NCI-H82 treated with DMSO at 0.1 percent for 48 hours (cell line): ENCODE measurements around the gene STPG2.

Experiments
- DNase-seq: peaks from one replicate; lab custom pipeline; 2025; ENCODE audit not compliant: unreplicated experiment; lab: John Stamatoyannopoulos, UW

The STPG2 gene

DNA sequence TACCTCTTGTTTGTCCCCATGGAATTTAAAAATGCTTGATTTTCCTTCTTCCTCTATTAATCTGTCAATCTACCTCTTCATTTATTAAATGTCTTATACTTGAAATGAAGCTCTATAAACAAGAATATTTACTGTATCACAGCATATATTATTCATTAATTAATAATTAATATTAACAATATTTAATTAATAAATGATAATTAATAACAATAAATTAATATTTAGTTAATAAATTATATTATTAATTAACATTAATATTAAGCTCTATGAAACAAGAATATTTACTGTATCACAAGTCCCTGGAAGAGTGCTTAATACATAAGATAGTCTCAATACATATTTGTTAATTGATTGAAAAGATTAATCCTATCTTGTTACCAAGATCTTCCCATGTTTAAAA is 306.6 kb downstream of the STPG2 start:
- no peak for DNase-seq

DNA sequence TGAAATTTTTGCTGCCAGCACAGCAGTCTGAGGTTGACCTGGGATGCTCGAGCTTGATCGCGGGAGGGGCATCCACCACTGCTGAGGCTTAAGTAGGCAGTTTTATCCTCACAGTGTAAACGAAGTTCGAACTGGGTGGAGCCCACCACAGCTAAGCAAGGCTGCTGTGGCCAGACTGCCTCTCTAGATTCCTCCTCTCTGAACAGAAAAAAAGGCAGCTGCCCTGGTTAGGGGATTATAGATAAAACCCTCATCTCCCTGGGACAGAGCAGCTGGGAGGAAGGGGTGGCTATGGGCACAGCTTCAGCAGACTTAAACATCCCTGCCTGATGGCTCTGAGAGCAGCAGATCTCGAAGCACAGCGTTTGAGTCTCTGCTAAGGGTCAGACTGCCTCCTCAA is 314.6 kb downstream of the STPG2 start:
- peak; percentile 22 for DNase-seq

DNA sequence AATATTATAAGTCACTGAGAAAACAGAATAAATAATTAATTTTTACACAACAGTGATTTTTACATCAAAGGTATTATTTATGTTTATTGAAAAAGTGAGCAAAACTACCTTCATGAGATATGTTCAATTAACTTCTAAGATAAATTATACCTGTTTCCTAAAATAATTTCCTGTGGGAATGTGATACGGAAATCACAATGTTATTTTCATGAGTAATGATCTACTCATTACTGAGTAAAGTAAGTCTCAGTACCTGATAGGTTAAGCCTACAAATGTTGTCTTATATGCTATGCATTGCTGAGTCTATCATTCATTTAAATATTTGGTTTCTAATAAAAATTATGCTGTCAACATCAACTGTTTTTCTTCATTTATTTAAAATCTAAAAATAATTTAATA is 324.0 kb downstream of the STPG2 start:
- no peak for DNase-seq

GRCh38 chr4:97812768-97813167 is 330.5 kb downstream of the STPG2 start:
- DNase-seq, result no peak

GRCh38 chr4:97786306-97786920 is 356.9 kb downstream of the STPG2 start:
- no peak for DNase-seq

DNA sequence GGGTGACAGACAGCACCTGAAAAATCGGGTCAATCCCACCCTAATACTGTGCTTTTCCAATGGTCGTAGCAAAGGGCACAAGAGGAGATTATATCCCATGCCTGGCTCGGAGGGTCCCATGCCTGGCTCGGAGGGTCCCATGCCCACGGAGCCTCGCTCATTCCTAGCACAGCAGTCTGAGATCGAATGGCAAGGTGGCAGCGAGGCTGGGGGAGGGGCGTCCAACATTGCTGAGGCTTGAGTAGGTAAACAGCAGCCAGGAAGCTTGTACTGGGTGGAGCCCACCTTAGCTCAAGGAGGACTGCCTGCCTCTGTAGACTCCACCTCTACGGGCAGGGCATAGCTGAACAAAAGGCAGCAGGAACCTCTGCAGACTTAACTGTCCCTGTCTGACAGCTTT is 365.1 kb downstream of the STPG2 start:
- no peak for DNase-seq

- no peak for DNase-seq
Measured at GRCh38 chr4:97774347-97774989, 368.8 kb downstream of the STPG2 start.

- no peak for DNase-seq
Measured at GRCh38 chr4:97770222-97770621, 373.1 kb downstream of the STPG2 start.

GRCh38 chr4:97762115-97762512 is 381.2 kb downstream of the STPG2 start:
- DNase-seq, result no peak

DNA sequence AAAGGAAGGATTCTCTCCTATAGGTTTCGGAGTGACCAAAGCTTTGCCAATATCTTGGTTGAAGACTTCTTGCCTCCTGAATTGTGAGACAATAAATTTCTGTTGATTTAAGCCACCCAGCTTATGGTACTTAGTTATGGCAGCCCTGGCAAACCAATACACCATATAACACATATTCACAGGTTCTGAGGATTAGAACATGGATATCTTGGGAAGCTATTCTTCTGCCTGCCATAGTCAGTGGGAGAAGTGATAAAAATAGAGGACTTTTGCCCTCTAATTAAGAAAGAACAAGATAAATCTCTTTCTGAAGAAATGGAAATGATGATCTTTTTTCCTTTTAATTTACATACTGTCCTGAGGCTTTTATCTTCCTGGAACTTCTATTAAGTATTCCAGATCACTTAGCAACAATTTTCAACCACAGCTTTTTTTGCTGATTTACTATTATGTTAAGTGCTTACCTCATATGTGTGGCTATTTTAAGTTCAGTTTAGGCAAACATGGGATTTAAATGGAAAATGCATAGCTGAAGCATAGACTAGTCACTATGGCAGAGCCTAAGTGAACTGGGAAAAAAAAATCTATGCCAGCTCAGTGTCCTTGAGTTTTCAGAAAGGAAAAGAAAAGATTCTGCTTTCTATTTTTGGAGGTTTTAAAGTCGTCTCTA is 381.7 kb downstream of the STPG2 start:
- DNase-seq, result no peak

GRCh38 chr4:97759785-97760184 is 383.5 kb downstream of the STPG2 start:
- no peak for DNase-seq

DNA sequence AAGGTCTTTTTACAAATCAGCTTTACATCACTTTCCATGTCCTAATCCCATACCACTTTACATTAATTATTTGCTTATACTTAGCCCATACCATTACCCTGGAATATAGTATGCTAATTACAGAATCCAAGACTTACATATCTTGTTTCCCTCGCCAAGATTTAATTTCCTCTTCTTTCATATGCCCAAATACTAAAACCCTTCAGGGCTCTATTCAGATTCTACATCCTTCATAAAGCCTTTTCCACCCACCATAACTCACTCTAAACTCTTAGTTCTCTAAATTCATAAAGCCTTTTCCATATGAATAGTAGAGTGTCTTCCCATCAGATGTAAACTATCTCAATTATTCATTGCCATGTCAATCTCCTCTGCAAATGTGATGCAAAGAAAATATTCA is 390.7 kb downstream of the STPG2 start:
- no peak for DNase-seq

- DNase-seq, result no peak
Measured at GRCh38 chr4:97747945-97748344, 395.3 kb downstream of the STPG2 start.

DNA sequence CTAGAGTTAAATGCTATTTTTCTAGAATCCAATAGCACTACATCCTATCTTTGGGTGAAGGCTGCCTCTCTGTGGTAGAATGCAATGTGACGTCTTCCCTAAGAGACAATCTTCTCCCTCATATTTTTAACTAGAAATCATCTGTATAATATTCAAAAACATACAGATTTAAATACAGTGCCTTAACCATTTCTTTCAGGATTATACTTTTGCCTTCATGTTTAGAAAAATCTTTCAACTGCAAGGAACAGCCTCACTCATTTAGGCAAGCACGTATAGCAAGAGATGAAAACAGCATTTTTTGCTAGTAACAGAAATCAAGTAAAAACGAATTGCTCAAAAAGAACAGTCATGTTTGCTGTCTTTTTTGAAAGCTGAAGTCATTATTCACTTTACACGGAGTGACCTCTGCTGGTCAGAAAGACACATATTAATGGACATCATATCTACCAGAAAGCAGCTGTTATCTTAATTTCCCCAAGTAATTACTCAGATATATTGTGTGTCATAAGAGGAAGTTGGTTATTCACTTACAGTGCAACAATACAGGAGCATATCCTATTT is 422.3 kb downstream of the STPG2 start:
- DNase-seq, result no peak

DNA sequence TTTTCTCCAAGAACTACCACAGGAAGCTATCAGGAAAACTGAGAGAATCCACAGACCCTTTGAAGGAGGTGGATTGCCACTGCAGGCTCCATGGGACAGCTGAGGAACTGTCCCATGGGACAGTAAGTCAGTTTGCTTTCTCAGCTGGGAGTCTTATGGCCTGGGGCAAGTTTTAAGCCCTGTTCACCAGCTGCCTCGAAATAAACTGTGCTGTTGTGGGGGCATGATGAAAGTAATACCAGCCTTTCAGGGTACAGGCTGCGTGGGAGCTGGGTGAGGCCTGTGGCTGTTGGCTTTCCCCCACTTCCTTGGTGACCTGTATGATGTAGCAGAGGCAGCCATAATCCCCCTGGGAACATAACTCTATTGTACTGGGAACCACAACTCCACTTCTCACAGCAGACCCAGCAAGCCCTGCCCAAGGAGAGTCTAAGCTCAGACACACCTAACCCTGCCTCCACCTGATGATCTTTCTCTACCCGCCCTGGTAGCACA is 452.1 kb downstream of the STPG2 start:
- DNase-seq, result no peak

DNA sequence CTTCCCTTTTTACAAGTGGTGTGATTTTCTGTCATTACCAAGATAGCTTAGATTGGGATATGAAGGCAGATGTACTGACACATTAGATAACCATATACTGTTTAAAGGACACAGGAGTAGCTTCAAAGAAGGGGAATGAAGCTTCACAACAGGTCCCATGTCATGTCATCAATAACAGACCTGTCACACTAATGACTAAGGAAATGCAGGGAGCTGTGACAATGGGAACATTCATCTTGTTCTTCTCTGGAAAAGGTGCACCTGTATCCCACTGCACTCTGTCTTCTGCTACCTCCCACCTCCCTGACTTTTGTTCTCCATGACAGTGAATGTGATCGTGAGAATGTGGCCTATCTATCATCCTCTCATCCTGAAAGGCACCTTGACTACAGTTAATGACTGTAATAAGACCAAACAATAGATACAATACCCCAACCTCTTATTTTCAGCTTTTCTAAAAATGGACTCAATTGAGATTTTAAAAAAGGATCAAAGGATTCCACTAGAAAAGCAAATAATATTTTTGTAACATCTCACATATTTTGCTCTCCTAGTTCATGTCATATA is 472.5 kb downstream of the STPG2 start:
- no peak for DNase-seq

- no peak for DNase-seq
Measured at GRCh38 chr4:97665553-97665952, 477.7 kb downstream of the STPG2 start.

DNA sequence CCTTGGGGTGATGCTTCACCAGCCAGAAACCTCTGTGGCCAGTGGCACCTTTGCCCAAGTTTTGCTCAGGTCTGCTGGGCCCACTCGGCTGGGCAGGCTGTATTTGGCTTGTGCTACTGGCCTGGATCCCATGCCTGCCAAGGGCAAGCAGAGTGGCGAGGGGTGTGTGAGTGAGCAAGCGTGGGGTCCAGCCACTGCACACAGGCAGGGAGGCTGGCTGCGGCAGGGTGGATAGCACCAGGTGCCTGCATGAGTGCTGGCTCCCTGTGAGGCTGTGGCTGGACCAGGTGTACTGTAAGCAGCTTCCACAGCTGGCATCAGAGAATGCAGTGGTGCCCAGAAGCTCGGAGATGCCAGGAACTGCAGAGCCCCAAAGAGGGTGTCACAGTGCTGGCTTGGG is 478.5 kb downstream of the STPG2 start:
- no peak for DNase-seq

- no peak for DNase-seq
Measured at GRCh38 chr4:97662133-97662532, 481.1 kb downstream of the STPG2 start.

DNA sequence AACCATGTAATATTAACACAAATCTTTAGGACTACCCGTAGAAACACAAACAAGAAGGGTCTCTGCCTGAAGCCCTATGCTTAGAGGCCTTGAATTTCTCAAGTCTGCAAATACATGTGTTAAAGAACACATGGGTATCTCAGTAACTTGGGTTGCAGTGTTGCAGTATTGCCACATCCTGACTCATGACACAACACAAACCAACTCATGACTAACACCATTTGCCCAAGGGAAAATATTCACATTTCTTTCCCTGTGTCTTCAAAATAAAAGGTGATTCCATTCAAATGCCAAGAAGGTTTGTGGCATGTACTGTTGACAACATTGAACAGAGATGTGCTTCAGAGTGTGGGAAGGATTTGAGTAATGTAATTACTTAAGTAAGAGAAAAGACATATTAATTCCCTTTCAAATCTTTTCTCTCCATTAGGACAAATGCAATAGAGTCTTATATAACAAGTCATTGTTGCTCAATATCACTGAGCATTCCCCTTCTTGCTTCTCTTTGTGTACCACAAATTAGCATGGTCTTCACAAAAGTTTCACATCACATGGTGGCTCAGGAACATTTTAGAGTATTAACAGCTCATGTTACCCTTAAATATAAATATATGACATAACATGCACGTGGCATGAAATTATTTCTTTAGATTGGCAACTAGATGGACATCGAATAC is 487.1 kb downstream of the STPG2 start:
- no peak for DNase-seq

DNA sequence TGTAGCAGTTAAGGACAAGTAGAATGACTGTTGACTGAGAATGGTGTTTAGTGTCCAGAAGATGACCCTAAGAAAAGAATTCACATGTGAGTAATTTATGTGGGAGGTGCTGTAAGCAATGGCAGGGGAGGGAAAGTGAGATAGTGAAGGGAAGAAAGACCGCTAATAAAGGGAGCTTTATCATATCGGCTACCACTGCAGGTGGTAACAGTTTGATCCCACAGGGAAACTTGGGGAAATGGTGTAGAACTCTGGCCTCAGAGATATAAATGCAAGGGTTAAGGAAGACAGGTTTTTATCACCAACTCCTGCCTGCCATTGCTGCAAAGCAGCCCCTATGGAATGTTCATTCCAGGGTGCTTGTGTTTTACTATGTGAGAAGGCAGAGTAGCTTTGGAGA is 489.6 kb downstream of the STPG2 start:
- no peak for DNase-seq
